Activated CD4-positive, alpha-beta T cell treated with anti-CD3 and anti-CD28 coated beads, Interleukin-2, amount 10 ng/mL, durations not matched to agents 7 days and 5 days (primary cell): Measurements from ENCODE around the gene EME1. TPM values are rescaled to one million over a fixed set of nuclear protein-coding genes. Genes with fewer than 3 reads are reported as not detected.
A peak's percentile ranks its signal among the peaks of the same experiment; 100 is the strongest.
"Not testable (repeated sequence)": the region's sequence is repeated elsewhere in the genome, so short reads cannot be mapped to it uniquely, and the experiment has no call there.

Experiments used
- CTCF ChIA-PET: fragments of 350-600 bp; sonication (Branson Sonifier 250); formaldehyde crosslinking; loops from one replicate; lab custom pipeline; 2021; ENCODE audit warnings: antibody characterized with exemption; lab: Charles Lee
- POLR2A ChIA-PET: fragments of 350-600 bp; sonication (Branson Sonifier 250); formaldehyde crosslinking; loops from one replicate; lab custom pipeline; 2021; ENCODE audit warnings: antibody characterized with exemption; lab: Charles Lee
- DNase-seq: peaks from one replicate; pipeline ENCODE4 v3.0.0-alpha.2; 2020
- H3K27ac Mint-ChIP-seq: one replicate; pipeline ENCODE4 v1.8.0; 2021; ENCODE audit warnings: mild to moderate bottlenecking, moderate library complexity, mixed read lengths
- H3K27me3 Mint-ChIP-seq: one replicate; pipeline ENCODE4 v1.8.0; 2021; ENCODE audit warnings: mixed read lengths
- H3K36me3 Mint-ChIP-seq: one replicate; pipeline ENCODE4 v1.8.0; 2021; ENCODE audit warnings: low read depth, mixed read lengths
- H3K4me1 Mint-ChIP-seq: one replicate; pipeline ENCODE4 v1.8.0; 2021; ENCODE audit warnings: mixed read lengths
- H3K4me3 Mint-ChIP-seq: one replicate; pipeline ENCODE4 v1.8.0; 2021; ENCODE audit warnings: mild to moderate bottlenecking, moderate library complexity, mixed read lengths
- H3K9me3 Mint-ChIP-seq: one replicate; pipeline ENCODE4 v1.8.0; 2021; ENCODE audit warnings: mixed read lengths
- total RNA-seq, 2 experiments: library from RNA; stranded (reverse); gene quantifications; one replicate each; pipeline ENCODE4 v1.2.3, GENCODE V29; 2021

The EME1 gene, protein sequence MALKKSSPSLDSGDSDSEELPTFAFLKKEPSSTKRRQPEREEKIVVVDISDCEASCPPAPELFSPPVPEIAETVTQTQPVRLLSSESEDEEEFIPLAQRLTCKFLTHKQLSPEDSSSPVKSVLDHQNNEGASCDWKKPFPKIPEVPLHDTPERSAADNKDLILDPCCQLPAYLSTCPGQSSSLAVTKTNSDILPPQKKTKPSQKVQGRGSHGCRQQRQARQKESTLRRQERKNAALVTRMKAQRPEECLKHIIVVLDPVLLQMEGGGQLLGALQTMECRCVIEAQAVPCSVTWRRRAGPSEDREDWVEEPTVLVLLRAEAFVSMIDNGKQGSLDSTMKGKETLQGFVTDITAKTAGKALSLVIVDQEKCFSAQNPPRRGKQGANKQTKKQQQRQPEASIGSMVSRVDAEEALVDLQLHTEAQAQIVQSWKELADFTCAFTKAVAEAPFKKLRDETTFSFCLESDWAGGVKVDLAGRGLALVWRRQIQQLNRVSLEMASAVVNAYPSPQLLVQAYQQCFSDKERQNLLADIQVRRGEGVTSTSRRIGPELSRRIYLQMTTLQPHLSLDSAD
- total RNA-seq, result 10 to 100 TPM; 19.9 to 21.8 TPM

DNA sequence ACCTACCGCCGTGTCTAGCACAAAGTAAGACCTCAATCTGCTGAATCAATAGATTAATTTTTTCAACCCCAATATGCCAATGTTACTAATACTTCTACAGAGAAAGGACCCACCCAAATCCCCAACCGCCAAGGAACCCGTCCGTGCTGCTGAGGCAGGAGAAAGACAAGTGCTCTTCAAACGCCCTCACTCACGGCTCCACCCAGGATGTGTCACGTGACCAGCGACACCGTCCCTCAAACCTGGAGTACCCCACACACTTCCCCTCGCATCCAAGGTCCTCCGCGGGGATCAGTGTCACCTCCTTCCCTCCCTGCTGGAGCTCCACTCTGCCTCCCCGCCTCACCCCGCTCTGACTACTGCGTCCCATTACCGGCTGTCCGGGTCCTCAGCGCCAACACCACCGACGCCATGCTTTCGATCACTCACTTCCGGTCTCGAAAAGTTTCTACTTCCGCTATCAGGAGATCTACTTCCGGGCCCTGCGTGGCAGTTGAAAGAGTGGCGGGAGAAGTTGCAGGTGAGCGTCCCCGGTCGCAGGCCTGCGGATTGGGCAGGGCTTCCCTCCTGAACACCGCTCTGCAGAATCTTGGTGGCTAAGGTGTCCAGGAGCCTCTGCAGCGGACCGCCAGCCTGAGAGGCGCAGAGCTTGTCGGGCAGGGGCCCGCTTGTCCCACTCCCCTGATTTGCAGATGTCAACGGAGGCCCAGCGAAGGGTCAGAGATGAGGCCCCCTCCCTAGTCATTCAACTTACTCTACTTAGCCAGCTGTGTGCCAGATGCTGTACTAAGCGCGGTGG, at the start of gene EME1, which contains the start of gene MRPL27:
Gene EME1 (plus strand): TSS at position 472 of the 799 bp plus-strand sequence. CDS start 1,980 bp downstream, outside the sequence.
Gene MRPL27 (minus strand): TSS at position 427 of the 799 bp plus-strand sequence. CDS start 14 bp downstream, at position 413.
- H3K27me3 Mint-ChIP-seq, result no peaks in the 10 kb centered on the region
- CTCF ChIA-PET, result interaction anchor here (0.6 to 10.9 kb wide), 5 partner anchors 11 to 601 kb away, joined by 3 to 76 read pairs (median 5); partner anchors contain the start of gene LRRC59
- peak within 1 kb of the TSS; percentile 96 for H3K4me3 Mint-ChIP-seq
- peak; percentile 91 for DNase-seq
- peaks cover 47% of the 10 kb centered on the region for H3K36me3 Mint-ChIP-seq
- no peaks in the 10 kb centered on the region for H3K9me3 Mint-ChIP-seq
- peak within 1 kb of the TSS; percentile 100 for H3K27ac Mint-ChIP-seq
- H3K4me1 Mint-ChIP-seq, result peaks cover 31% of the 10 kb centered on the region
- POLR2A ChIA-PET, result no interaction called here

DNA sequence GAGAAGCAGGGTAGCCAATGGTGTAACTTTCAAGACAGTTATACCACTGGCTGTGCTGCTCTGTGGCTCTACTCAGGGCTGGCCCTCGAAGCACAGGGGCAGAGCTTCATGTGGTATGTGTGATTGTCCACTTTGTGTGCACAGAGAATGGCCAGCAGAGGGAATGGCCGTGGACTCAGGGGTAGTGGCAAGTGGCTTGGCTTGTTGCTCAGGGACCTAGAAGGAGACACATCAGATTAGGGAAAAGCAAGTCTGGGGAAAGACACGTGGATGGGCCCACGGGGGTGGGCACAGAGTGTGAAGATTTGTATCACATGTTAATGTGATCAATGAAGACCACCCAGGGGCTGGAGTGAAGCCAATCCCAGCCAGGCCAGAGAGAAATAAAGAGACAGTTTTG, 47.1 kb upstream of the EME1 start:
- ChIA-PET CTCF (no interaction called here), POLR2A (no interaction called here)
- DNase-seq, result no peak
- no peak overlapping the region for H3K4me3 Mint-ChIP-seq
- no peaks in the 10 kb centered on the region for H3K4me1 Mint-ChIP-seq
- H3K9me3 Mint-ChIP-seq, result no peaks in the 10 kb centered on the region
- no peaks in the 10 kb centered on the region for H3K36me3 Mint-ChIP-seq
- H3K27me3 Mint-ChIP-seq, result no peaks in the 10 kb centered on the region
- H3K27ac Mint-ChIP-seq, result no peak overlapping the region

DNA sequence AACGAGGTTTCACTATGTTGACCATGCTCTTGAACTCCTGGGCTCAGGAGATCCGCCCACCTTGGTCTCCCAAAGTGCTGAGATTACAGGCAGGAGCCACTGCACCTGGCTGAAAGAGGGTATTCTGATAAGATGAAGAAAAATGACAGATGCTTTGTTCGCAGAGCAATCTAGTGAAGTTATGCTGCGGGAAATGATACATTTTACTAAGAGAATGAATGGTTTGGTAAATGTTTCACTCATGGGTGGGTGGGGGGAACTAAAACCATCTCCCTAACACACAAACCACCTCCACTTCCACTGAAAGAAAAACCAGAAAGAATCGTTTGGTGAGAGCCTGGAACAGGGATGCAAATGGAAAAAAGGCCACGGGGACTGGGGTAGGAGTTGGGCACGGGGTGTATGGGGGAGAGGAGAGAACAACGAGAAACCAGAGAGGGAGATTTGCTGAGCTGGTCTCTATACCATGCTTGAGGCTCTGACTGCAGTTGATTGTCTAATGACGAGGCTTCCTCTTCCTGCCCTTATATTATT, 46.1 kb upstream of the EME1 start:
- no peaks in the 10 kb centered on the region for H3K9me3 Mint-ChIP-seq
- CTCF ChIA-PET, result interaction anchor here (1.3 kb wide), 1 partner anchor 10 kb away, joined by 3 read pairs; no protein-coding TSS in a partner anchor
- no peak overlapping the region for H3K4me3 Mint-ChIP-seq
- POLR2A ChIA-PET, result no interaction called here
- no peaks in the 10 kb centered on the region for H3K36me3 Mint-ChIP-seq
- no peak overlapping the region for H3K27ac Mint-ChIP-seq
- H3K27me3 Mint-ChIP-seq, result no peaks in the 10 kb centered on the region
- H3K4me1 Mint-ChIP-seq, result no peaks in the 10 kb centered on the region
- DNase-seq, result no peak

DNA sequence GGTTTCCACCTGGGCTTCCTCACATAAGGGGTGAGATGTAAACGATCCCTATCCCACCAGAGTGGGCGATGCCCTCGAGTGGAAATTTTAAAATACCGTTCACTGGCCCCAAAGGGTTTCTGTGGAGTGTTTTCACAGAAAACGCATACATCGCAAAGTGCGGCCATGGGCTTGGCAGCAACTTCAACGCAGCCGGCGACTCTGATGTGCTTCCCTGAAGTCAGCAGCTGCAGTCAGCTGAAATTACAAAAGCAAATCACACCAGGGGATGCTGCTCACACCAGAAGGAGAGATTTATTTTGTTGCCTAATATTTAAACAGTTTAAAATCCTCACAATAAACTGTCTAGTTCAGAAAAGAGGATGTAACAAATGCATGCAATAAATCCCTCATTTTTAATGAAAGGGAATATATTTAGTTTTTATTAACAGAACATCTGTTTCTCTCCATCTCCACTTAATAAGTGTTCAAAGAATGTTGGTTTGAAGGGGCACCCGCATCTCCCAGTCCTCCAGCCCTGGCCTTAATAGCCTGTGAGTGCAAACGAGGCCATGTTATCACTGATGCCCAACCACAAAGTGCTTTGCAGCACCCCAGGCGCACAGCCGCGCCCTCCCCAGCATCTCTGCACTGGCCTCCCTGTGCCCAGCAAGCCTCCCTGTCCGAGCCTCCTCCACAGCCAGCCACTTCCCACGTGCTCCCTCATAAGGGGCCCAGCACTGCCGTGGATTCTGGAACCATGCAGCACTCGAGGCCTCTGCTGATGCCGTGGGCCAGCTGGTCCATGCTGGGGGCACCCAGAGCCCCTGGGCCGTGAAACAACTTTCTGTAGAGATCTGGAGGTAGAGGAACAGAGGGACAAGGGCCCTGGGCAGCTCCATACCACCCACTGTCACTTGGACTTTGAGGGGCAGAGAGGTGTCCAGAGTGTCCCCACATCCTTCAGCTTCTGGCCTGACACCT, 44.4 kb upstream of the EME1 start:
- POLR2A ChIA-PET, result no interaction called here
- peaks cover 3% of the 10 kb centered on the region for H3K4me1 Mint-ChIP-seq

DNA sequence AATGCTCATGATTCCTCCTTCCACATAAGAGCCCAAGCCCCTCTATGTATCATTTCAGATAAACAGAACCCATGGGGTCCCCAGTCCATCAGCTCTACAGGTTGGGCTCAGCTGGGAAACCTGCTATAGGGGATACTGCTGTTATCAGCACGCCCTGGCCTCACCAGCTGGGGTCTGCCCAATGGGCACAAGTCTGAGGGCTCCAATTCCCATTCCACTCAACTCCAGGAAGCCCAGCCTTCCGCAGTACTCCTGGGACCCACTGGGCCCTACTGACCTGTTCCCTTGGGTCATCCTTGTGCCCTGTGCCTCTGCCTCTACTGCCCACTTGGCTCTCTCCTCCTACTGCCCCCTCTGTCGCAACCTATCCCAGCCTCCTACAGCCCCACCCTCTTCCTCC, 43.3 kb upstream of the EME1 start:
- Mint-ChIP-seq H3K27me3 (peaks cover 2% of the 10 kb centered on the region), H3K36me3 (no peaks in the 10 kb centered on the region), H3K27ac (no peak overlapping the region), H3K4me1 (peaks cover 8% of the 10 kb centered on the region), H3K9me3 (no peaks in the 10 kb centered on the region), H3K4me3 (no peak overlapping the region)
- CTCF ChIA-PET, result interaction anchor here (0.9 to 2.3 kb wide), 3 partner anchors 11 to 130 kb away, joined by 3 to 8 read pairs (median 3); no protein-coding TSS in a partner anchor
- no peak for DNase-seq
- POLR2A ChIA-PET, result no interaction called here

More for the DNA sequence above, 44.4 kb upstream of the EME1 start:
- DNase-seq, result no peak
- Mint-ChIP-seq H3K4me3 (no peak overlapping the region), H3K36me3 (no peaks in the 10 kb centered on the region), H3K27me3 (peaks cover 2% of the 10 kb centered on the region), H3K27ac (no peak overlapping the region), H3K9me3 (no peaks in the 10 kb centered on the region)
- CTCF ChIA-PET, result interaction anchor here (1.2 to 2.3 kb wide), 2 partner anchors 13 to 128 kb away, joined by 3 to 8 read pairs; no protein-coding TSS in a partner anchor

DNA sequence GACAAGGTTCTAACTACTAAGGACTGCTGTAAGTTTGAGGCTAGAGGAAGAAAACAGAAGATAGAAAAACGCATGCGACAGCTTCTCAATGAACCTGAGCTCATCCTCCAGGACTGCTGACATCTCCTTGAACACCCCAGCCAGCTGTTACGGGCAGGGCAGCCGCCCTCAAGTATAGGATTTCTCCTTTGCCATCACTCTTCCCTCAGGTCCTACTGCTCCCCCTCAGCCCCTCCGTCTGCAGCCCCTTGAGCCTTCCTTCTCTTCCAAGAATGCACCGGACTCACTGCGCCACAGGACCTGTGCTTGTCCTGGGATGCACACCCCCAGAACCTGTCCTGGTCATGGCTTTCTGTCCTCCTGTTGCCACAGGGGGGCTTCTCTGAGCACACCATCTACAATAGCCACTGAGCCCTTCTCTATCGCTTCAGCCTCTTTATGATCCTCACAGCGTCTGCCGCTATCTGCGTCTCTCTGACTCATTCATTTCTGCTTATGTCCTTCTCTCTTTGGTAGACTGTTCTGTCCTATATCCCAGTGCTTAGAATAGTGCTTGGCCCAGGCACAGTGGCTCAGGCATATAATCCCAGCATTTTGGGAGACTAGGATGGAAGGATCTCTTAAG, 42.8 kb upstream of the EME1 start:
- Mint-ChIP-seq H3K36me3 (no peaks in the 10 kb centered on the region), H3K4me3 (no peak overlapping the region), H3K27ac (no peak overlapping the region), H3K4me1 (peaks cover 8% of the 10 kb centered on the region), H3K9me3 (no peaks in the 10 kb centered on the region), H3K27me3 (peaks cover 2% of the 10 kb centered on the region)
- ChIA-PET POLR2A (no interaction called here), CTCF (interaction anchor here (0.9 to 2.3 kb wide), 2 partner anchors 12 to 130 kb away, joined by 3 to 8 read pairs; no protein-coding TSS in a partner anchor)
- DNase-seq, result no peak

DNA sequence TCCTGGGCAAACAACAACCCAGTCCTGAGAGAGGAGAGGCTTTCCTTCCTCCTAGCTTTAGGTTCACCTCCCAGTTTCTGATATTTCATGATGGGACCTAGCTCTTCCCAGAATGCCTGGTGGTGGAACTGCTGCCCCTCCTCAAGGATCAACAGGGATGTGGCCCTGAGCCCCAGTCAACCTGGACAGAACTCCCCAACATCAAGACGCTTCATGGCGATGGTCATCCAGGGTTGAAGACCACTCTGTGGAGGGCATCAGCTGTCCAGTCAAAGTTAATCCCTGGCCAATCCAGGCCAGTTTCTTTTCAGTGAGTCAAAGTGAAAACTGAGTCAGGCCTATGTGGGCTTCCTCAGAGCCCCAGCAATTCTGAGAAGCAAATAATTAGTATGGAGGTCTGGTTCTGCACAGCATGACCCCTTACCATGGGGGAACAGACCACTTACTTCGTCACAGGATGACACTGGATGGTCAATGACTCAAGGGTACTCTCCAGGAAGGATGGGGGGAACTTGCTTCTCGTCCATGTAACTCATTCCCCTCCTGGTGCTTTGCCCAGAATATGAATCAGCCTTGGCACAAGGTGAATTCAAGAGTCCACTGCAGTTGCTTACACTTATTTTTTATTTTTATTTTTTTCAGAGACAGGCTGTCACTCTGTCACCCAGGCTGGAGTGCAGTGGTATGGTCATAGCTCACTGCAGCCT, 41.8 kb upstream of the EME1 start:
- DNase-seq, result no peak
- POLR2A ChIA-PET, result no interaction called here
- Mint-ChIP-seq H3K36me3 (no peaks in the 10 kb centered on the region), H3K9me3 (no peaks in the 10 kb centered on the region), H3K27me3 (peaks cover 2% of the 10 kb centered on the region), H3K4me3 (no peak overlapping the region), H3K27ac (no peak overlapping the region), H3K4me1 (peaks cover 8% of the 10 kb centered on the region)
- CTCF ChIA-PET, result interaction anchor here (0.9 to 2.3 kb wide), 4 partner anchors 14 to 162 kb away, joined by 3 to 8 read pairs (median 4); no protein-coding TSS in a partner anchor

DNA sequence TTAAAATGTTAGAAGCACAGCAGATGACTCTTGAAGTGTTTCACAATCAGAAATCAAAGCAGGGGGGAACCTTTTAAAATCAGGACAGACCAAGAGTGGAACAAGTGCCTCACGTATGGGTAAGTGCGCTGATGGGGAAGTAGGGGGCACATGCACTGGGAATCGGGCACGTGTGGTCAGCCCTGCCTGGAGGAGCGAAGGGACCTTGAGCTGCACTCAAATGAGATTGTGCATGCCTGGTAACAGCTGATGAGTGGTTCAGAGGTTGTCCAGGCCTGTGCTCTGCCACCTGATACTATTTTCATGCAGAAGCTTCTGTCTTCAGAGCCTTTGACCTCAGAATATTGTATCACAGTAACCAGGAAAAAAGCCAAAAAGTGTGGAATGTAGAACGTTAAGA, 40.8 kb upstream of the EME1 start:
- Mint-ChIP-seq H3K27ac (no peak overlapping the region), H3K4me1 (peaks cover 8% of the 10 kb centered on the region), H3K27me3 (peaks cover 2% of the 10 kb centered on the region), H3K36me3 (no peaks in the 10 kb centered on the region), H3K9me3 (no peaks in the 10 kb centered on the region), H3K4me3 (no peak overlapping the region)
- DNase-seq, result no peak
- CTCF ChIA-PET, result interaction anchor here (1.2 kb wide), 1 partner anchor 13 kb away, joined by 3 read pairs; no protein-coding TSS in a partner anchor
- POLR2A ChIA-PET, result no interaction called here

DNA sequence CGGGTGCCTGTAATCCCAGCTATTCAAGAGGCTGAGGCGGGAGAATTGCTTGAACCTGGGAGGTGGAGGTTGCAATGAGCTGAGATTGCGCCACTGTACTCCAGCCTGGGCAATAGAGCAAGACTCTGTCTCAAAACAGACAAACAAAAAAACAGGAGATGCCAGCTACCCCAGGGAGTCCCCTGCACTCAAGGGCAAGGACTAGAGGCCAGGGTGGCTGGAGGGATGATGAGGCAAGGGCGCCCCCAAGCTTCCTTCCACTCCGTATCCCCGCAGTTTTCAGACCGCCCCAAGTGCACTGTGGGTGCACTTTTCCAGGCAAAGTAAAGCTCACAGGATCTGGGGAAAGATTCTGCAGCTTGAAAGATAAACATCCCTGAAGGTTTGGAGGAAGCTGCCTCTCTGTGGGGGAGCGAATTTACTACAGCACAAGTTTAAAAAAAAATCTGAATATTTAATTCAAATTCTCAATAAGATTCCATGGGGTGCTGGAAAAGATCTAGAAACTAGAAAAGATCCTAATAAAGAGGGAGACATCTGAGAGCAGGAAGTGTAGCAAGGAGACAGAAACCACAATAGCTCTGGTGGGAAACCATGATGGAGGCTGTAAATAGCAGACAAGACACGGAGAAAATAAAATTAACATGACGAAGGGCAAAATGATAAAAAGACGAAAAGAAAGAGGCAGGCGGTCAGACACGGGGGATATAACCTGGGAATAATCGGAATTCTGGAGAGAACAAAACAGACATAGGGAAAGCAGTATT, 39.6 kb upstream of the EME1 start:
- CTCF ChIA-PET, result interaction anchor here (1.1 to 1.2 kb wide), 2 partner anchors 16 to 134 kb away, joined by 3 to 4 read pairs; no protein-coding TSS in a partner anchor
- POLR2A ChIA-PET, H3K4me1 Mint-ChIP-seq, H3K36me3 Mint-ChIP-seq, DNase-seq, H3K27me3 Mint-ChIP-seq, H3K9me3 Mint-ChIP-seq, H3K4me3 Mint-ChIP-seq: not testable (repeated sequence)
- peak overlapping the region; percentile 50 for H3K27ac Mint-ChIP-seq

DNA sequence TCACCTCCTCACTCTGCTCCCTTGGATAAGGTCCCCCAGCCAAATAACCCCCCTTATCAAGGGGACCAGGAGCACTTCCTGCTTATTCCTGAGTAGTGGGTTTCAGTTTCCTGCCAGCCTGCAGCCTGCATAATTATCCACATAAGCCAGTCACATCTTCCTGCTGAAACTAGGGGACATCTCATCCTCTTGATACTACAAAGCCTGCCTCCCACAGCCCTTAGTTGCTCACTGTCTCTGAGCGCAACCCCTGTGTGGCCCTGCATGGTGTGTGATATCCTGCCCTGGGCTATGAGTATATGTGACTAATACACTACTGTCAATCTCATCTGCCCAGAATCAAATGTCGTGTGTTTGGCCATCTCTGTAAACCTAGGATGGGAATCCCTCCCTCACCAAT, 35.1 kb upstream of the EME1 start:
- POLR2A ChIA-PET, result no interaction called here
- no peak overlapping the region for H3K27ac Mint-ChIP-seq

More for the DNA sequence above, 35.1 kb upstream of the EME1 start:
- Mint-ChIP-seq H3K4me3 (no peak overlapping the region), H3K9me3 (peaks cover 6% of the 10 kb centered on the region), H3K36me3 (peaks cover 2% of the 10 kb centered on the region), H3K27me3 (no peaks in the 10 kb centered on the region), H3K4me1 (peaks cover 8% of the 10 kb centered on the region)
- CTCF ChIA-PET, result no interaction called here
- DNase-seq, result no peak
